ENCODE results near the gene XPNPEP1. TPM values are rescaled to one million over a fixed set of nuclear protein-coding genes. Genes with fewer than 3 reads are reported as not detected.

The XPNPEP1 gene
- total RNA-seq (2021) (65.4 and 72.5 TPM in 2 replicates), Bru-seq, nascent RNA (percentile 76 among the genes with signal in this experiment), BruChase-seq, experiment 1, labeled RNA remaining after a 2-hour chase (percentile 77 among the genes with signal in this experiment), BruChase-seq, experiment 2, labeled RNA remaining after a 6-hour chase (percentile 71 among the genes with signal in this experiment)
- long read RNA-seq, transcript XPNPEP1-218 (21 exons, 2,539 nt), result major isoform, 101 of 142 reads
- long read RNA-seq, partial matches to known transcripts, result 11 of 142 reads
- long read RNA-seq, other reads (novel, unspliced or antisense), result 26 of 142 reads

DNA sequence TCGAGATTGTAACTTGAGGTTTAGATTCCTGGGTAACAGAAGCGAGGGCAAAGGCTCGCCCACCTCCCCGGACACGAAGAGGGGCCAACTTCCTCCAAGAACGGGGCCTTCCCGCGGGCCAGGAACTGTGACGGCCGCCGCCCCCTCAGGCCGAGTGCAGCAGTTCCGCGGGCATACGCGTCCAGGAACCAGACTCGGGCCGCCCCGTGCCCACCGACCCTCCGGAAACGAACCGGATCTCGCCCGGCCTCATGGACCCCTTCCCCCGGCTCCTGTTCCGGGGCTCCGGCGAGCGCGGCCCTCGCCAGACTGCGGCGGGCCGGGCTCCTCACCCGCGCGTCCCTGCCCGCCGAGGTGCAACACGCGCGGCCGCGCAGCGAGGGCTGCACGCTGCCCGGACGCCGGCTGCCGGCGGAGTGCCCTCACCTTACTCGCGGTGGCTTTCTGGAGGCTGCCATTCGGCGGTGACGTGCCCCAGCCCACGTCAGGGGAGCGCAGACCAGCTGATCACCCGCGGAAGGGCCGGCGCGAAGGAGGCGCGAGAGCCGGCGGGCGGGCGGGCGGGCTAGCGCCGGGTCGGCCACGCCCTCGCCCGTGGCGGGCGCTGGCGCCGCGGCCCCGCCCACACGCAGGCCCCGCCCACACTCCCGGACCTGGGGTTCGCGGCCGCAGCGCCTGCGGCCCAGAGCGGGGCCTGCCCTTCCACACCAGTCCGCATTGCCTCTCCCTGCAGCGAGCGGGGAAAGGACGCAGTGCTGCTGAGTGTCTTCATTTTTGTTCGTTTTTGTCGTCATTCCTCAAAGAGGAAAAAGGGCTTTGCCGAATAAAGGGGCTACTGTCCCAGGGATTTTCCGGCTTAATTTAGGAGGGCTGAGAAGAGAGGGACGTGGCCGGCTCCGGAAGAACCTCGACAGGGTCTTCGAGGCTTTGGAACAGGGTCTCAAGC is at the start of gene XPNPEP1:
Gene XPNPEP1 (minus strand): TSS at position 536 of the 946 bp plus-strand sequence. CDS start 78 bp downstream, at position 458.
- TF ChIP-seq, protein P1, sequence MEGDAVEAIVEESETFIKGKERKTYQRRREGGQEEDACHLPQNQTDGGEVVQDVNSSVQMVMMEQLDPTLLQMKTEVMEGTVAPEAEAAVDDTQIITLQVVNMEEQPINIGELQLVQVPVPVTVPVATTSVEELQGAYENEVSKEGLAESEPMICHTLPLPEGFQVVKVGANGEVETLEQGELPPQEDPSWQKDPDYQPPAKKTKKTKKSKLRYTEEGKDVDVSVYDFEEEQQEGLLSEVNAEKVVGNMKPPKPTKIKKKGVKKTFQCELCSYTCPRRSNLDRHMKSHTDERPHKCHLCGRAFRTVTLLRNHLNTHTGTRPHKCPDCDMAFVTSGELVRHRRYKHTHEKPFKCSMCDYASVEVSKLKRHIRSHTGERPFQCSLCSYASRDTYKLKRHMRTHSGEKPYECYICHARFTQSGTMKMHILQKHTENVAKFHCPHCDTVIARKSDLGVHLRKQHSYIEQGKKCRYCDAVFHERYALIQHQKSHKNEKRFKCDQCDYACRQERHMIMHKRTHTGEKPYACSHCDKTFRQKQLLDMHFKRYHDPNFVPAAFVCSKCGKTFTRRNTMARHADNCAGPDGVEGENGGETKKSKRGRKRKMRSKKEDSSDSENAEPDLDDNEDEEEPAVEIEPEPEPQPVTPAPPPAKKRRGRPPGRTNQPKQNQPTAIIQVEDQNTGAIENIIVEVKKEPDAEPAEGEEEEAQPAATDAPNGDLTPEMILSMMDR (conservative IDR thresholded peaks at IDR 0.05; ENCODE audit: low read depth, low read length), result no peak
- TF ChIP-seq EZH2 (IDR thresholded peaks at IDR 0.05; ENCODE audit: borderline replicate concordance, low read depth, low read length, poor library complexity, severe bottlenecking), result no peak
- Histone ChIP-seq H3K9me3 (ENCODE audit: low read depth, low read length, poor library complexity, severe bottlenecking) (no peaks in the 10 kb centered on the region), H3K27ac (ENCODE audit: low read depth, low read length, poor library complexity, severe bottlenecking) (peak within 1 kb of the TSS; percentile 68), H3K4me3 (ENCODE audit: low read depth, low read length, poor library complexity, severe bottlenecking) (peak within 1 kb of the TSS; percentile 61), H3K36me3 (ENCODE audit: insufficient read depth, low read length, poor library complexity, severe bottlenecking) (no peaks in the 10 kb centered on the region), H3K27me3 (replicated peaks; ENCODE audit: insufficient read depth, low read depth, low read length, poor library complexity) (no peaks in the 10 kb centered on the region), H3K4me1 (ENCODE audit: insufficient read depth, low read length, poor library complexity, severe bottlenecking) (peaks cover 10% of the 10 kb centered on the region)
- no TSS peak for BruUV-seq (replicated peaks)
- ChIA-PET POLR2A (ENCODE audit: low non-redundant PET) (no interaction called here), CTCF (no interaction called here)
- intact Hi-C loops (cut with micrococcal nuclease; ENCODE audit: unreplicated experiment), result no loop called here
- peak; percentile 87 for DNase-seq (ENCODE audit: low spot score)

DNA sequence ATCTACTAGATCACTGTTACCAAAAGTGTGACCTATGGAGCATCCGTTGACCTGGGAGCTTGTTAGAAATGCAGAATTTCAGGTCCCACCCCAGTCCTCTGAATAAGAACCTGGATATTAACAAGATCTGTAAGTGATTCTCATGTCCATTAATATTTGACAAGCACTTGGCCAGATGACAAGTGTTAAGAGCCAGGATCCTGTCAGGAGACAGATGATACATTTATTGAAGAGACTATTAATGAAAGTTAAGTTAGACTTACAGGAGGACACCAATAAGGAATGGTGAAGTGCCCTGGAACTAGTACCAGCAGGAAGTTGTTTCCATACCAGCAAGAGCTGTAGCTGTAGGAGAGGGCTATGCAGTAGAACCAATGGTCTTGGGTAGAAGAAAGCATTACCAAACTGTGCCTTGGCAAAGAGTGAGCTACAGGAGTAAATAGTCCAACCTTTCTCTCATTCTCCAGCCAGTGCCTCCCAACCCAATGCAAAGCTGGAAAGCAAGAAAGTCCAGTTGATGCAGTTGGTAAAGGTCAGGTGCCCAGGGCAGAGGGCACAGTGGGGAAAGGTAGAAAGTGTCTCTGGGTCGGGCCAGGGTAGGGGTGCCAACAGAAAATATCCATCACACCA is 49.2 kb upstream of the XPNPEP1 start:
- no TSS peak for BruUV-seq (replicated peaks)
- Histone ChIP-seq H3K4me1 (ENCODE audit: insufficient read depth, low read length, poor library complexity, severe bottlenecking) (peaks cover 5% of the 10 kb centered on the region), H3K9me3 (ENCODE audit: low read depth, low read length, poor library complexity, severe bottlenecking) (no peaks in the 10 kb centered on the region), H3K27me3 (replicated peaks; ENCODE audit: insufficient read depth, low read depth, low read length, poor library complexity) (no peaks in the 10 kb centered on the region), H3K4me3 (ENCODE audit: low read depth, low read length, poor library complexity, severe bottlenecking) (no peak overlapping the region), H3K27ac (ENCODE audit: low read depth, low read length, poor library complexity, severe bottlenecking) (no peak overlapping the region), H3K36me3 (ENCODE audit: insufficient read depth, low read length, poor library complexity, severe bottlenecking) (no peaks in the 10 kb centered on the region)
- intact Hi-C loops (cut with micrococcal nuclease; ENCODE audit: unreplicated experiment), result loop anchor here (10.0 kb wide), 1 partner anchor 302 kb away; no protein-coding TSS in a partner anchor
- TF ChIP-seq EZH2 (IDR thresholded peaks at IDR 0.05; ENCODE audit: borderline replicate concordance, low read depth, low read length, poor library complexity, severe bottlenecking), result no peak
- TF ChIP-seq, protein P1 (conservative IDR thresholded peaks at IDR 0.05; ENCODE audit: low read depth, low read length), result no peak
- ChIA-PET POLR2A (ENCODE audit: low non-redundant PET) (no interaction called here), CTCF (no interaction called here)
- DNase-seq (ENCODE audit: low spot score), result no peak

DNA sequence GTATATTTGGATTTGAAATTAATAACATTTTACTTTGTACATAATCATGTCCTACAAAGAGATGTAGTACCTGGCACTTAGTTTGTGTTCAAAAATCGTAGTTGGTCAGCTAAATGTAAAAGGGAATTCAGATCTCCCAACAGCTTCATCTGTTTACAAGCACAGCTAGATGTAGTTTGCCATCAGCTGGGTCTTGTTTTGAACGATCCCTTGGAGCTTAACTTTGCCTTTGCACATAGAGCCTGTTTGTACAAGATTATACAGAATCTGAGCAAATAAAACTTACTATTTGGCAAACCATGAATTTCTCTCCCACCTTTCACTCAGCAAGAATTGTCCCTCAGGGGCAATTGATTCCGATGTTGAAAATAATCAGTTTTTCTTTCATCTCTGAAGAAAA is 48.3 kb upstream of the XPNPEP1 start:
- intact Hi-C loops (cut with micrococcal nuclease; ENCODE audit: unreplicated experiment), result loop anchor here (10.0 kb wide), 1 partner anchor 303 kb away; no protein-coding TSS in a partner anchor
- no peaks in the 10 kb centered on the region for H3K36me3 ChIP-seq (ENCODE audit: insufficient read depth, low read length, poor library complexity, severe bottlenecking)
- no peak overlapping the region for H3K4me3 ChIP-seq (ENCODE audit: low read depth, low read length, poor library complexity, severe bottlenecking)
- H3K4me1 ChIP-seq (ENCODE audit: insufficient read depth, low read length, poor library complexity, severe bottlenecking), result peaks cover 6% of the 10 kb centered on the region
- no peaks in the 10 kb centered on the region for H3K27me3 ChIP-seq (replicated peaks; ENCODE audit: insufficient read depth, low read depth, low read length, poor library complexity)
- no peak for DNase-seq (ENCODE audit: low spot score)
- TF ChIP-seq EZH2 (IDR thresholded peaks at IDR 0.05; ENCODE audit: borderline replicate concordance, low read depth, low read length, poor library complexity, severe bottlenecking), result no peak
- TF ChIP-seq, protein P1 (conservative IDR thresholded peaks at IDR 0.05; ENCODE audit: low read depth, low read length), result no peak
- H3K27ac ChIP-seq (ENCODE audit: low read depth, low read length, poor library complexity, severe bottlenecking), result no peak overlapping the region
- no TSS peak for BruUV-seq (replicated peaks)
- ChIA-PET POLR2A (ENCODE audit: low non-redundant PET) (no interaction called here), CTCF (no interaction called here)
- H3K9me3 ChIP-seq (ENCODE audit: low read depth, low read length, poor library complexity, severe bottlenecking), result no peaks in the 10 kb centered on the region
